K562 (cell line): ENCODE results near the gene NAP1L4. TPM values are rescaled to one million over a fixed set of nuclear protein-coding genes. Genes with fewer than 3 reads are reported as not detected.

Experiments used
- FOXP1 ChIP-seq: sonication (generic); formaldehyde crosslinking; IDR thresholded peaks from 2 replicates; pipeline ENCODE4 v1.8.0; 2022; ENCODE audit warnings: mild to moderate bottlenecking, missing genetic modification reagents
- PHF21A ChIP-seq: fragments of 450-650 bp; IDR thresholded peaks from 2 replicates; pipeline ENCODE4 v1.6.1; 2017; ENCODE audit warnings: low read depth, borderline replicate concordance
- POLR2B ChIP-seq: fragments of 450-650 bp; IDR thresholded peaks from 2 replicates; pipeline ENCODE4 v1.6.1; 2018; ENCODE audit warnings: low read depth; ENCODE audit not compliant: partially characterized antibody
- TAL1 ChIP-seq: fragments of 450-650 bp; IDR thresholded peaks from 2 replicates; pipeline ENCODE4 v1.6.1; 2016; ENCODE audit warnings: mild to moderate bottlenecking
- ZNF146 ChIP-seq: IDR thresholded peaks from one replicate; pipeline ENCODE4 v1.6.1; 2018; ENCODE audit warnings: missing compliant biosample characterization; ENCODE audit not compliant: unreplicated experiment
- polyA plus RNA-seq, 8 experiments: library from polyadenylated mRNA; depleted of rRNA in 4 of 8; stranded (reverse) in 5 of 8; unstranded in 3 of 8; fragments of >200 nt; fragmentation: Nextera tagmentation in 2 of 8; fragmentation: Illumina TruSeq in 1 of 8; extraction: Ambion mirVana in 2 of 8; extraction: Trizol in 1 of 8; gene quantifications; 2 replicates each; pipeline versions ENCODE4 v1.2.1 to v1.2.3, GENCODE V29; 2011 to 2014; ENCODE audit warnings: inconsistent platforms in 1 of 8, missing spikeins in 1 of 8
- total RNA-seq, 7 experiments: library from RNA; depleted of rRNA in 6 of 7; stranded (reverse); fragments of >200 nt in 6 of 7; fragmentation: Illumina TruSeq in 2 of 7; extraction: Trizol in 2 of 7; gene quantifications; 2 replicates each; pipeline versions ENCODE4 v1.2.1 to v1.2.3, GENCODE V29; 2011 to 2021; ENCODE audit warnings: low replicate concordance in 1 of 7
- TF ChIP-seq, protein P1 (sequence below): fragments of 450-650 bp; IDR thresholded peaks from 2 replicates; pipeline ENCODE4 v1.6.1; 2016; ENCODE audit warnings: mild to moderate bottlenecking, moderate library complexity

NAP1L4 gene
- total and polyA plus RNA-seq, 9 of the 15 experiments (the other 6 are each of a cell fraction or from before 2014, with no cell fraction given), result 34.1 to 237 (median 179) TPM

GRCh38 chr11:3000032-3000961 lies 8.2 kb upstream of the NAP1L4 start (continued):
- TF ChIP-seq, protein P1, sequence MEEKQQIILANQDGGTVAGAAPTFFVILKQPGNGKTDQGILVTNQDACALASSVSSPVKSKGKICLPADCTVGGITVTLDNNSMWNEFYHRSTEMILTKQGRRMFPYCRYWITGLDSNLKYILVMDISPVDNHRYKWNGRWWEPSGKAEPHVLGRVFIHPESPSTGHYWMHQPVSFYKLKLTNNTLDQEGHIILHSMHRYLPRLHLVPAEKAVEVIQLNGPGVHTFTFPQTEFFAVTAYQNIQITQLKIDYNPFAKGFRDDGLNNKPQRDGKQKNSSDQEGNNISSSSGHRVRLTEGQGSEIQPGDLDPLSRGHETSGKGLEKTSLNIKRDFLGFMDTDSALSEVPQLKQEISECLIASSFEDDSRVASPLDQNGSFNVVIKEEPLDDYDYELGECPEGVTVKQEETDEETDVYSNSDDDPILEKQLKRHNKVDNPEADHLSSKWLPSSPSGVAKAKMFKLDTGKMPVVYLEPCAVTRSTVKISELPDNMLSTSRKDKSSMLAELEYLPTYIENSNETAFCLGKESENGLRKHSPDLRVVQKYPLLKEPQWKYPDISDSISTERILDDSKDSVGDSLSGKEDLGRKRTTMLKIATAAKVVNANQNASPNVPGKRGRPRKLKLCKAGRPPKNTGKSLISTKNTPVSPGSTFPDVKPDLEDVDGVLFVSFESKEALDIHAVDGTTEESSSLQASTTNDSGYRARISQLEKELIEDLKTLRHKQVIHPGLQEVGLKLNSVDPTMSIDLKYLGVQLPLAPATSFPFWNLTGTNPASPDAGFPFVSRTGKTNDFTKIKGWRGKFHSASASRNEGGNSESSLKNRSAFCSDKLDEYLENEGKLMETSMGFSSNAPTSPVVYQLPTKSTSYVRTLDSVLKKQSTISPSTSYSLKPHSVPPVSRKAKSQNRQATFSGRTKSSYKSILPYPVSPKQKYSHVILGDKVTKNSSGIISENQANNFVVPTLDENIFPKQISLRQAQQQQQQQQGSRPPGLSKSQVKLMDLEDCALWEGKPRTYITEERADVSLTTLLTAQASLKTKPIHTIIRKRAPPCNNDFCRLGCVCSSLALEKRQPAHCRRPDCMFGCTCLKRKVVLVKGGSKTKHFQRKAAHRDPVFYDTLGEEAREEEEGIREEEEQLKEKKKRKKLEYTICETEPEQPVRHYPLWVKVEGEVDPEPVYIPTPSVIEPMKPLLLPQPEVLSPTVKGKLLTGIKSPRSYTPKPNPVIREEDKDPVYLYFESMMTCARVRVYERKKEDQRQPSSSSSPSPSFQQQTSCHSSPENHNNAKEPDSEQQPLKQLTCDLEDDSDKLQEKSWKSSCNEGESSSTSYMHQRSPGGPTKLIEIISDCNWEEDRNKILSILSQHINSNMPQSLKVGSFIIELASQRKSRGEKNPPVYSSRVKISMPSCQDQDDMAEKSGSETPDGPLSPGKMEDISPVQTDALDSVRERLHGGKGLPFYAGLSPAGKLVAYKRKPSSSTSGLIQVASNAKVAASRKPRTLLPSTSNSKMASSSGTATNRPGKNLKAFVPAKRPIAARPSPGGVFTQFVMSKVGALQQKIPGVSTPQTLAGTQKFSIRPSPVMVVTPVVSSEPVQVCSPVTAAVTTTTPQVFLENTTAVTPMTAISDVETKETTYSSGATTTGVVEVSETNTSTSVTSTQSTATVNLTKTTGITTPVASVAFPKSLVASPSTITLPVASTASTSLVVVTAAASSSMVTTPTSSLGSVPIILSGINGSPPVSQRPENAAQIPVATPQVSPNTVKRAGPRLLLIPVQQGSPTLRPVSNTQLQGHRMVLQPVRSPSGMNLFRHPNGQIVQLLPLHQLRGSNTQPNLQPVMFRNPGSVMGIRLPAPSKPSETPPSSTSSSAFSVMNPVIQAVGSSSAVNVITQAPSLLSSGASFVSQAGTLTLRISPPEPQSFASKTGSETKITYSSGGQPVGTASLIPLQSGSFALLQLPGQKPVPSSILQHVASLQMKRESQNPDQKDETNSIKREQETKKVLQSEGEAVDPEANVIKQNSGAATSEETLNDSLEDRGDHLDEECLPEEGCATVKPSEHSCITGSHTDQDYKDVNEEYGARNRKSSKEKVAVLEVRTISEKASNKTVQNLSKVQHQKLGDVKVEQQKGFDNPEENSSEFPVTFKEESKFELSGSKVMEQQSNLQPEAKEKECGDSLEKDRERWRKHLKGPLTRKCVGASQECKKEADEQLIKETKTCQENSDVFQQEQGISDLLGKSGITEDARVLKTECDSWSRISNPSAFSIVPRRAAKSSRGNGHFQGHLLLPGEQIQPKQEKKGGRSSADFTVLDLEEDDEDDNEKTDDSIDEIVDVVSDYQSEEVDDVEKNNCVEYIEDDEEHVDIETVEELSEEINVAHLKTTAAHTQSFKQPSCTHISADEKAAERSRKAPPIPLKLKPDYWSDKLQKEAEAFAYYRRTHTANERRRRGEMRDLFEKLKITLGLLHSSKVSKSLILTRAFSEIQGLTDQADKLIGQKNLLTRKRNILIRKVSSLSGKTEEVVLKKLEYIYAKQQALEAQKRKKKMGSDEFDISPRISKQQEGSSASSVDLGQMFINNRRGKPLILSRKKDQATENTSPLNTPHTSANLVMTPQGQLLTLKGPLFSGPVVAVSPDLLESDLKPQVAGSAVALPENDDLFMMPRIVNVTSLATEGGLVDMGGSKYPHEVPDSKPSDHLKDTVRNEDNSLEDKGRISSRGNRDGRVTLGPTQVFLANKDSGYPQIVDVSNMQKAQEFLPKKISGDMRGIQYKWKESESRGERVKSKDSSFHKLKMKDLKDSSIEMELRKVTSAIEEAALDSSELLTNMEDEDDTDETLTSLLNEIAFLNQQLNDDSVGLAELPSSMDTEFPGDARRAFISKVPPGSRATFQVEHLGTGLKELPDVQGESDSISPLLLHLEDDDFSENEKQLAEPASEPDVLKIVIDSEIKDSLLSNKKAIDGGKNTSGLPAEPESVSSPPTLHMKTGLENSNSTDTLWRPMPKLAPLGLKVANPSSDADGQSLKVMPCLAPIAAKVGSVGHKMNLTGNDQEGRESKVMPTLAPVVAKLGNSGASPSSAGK, result no peak
- no peak for TF ChIP-seq ZNF146 (CRISPR knock-in tag)
- TF ChIP-seq FOXP1 (CRISPR knock-in tag), result no peak
- TF ChIP-seq TAL1, result no peak
- TF ChIP-seq PHF21A, result no peak
- peak; percentile 19 for TF ChIP-seq POLR2B
- TF ChIP-seq, all 486 proteins: peak for 5
